SJCRH30 (cell line): Measurements from ENCODE around the gene ARHGEF7. TPM values are rescaled to one million over a fixed set of nuclear protein-coding genes. Genes with fewer than 3 reads are reported as not detected.

ENCODE experiments used
- DNase-seq, 2 experiments: peaks; one replicate each; pipeline ENCODE4 v3.0.0-alpha.2; 2015 to 2020
- H3K27ac ChIP-seq: fragments of 250-450 bp; sonication (Bioruptor Pico); 2 replicates; pipeline ENCODE4 v1.5.1; 2020; ENCODE audit warnings: mild to moderate bottlenecking, moderate library complexity
- H3K27me3 ChIP-seq: fragments of 250-450 bp; sonication (Bioruptor Pico); 2 replicates; pipeline ENCODE4 v1.5.1; 2020; ENCODE audit warnings: mild to moderate bottlenecking, moderate library complexity
- H3K36me3 ChIP-seq: fragments of 250-450 bp; sonication (Bioruptor Pico); 2 replicates; pipeline ENCODE4 v1.5.1; 2020; ENCODE audit warnings: mild to moderate bottlenecking, moderate library complexity
- H3K4me1 ChIP-seq: fragments of 250-450 bp; sonication (Bioruptor Pico); 2 replicates; pipeline ENCODE4 v1.5.1; 2020; ENCODE audit warnings: mild to moderate bottlenecking, moderate library complexity
- H3K4me3 ChIP-seq: fragments of 250-450 bp; sonication (Bioruptor Pico); 2 replicates; pipeline ENCODE4 v1.5.1; 2020; ENCODE audit warnings: mild to moderate bottlenecking, moderate library complexity
- H3K9me3 ChIP-seq: fragments of 250-450 bp; sonication (Bioruptor Pico); replicated peaks from 2 replicates; pipeline ENCODE4 v1.5.1; 2020; ENCODE audit warnings: mild to moderate bottlenecking, moderate library complexity
- total RNA-seq: library from RNA; depleted of rRNA; stranded (reverse); fragments of >200 nt; shearing (Covaris generic); gene quantifications from 2 replicates; pipeline ENCODE4 v1.2.3, GENCODE V29; 2014

ARHGEF7 gene
- total RNA-seq, 1 experiment from 2014 or later: 34.6 TPM

GRCh38 chr13:111313911-111314425, 198.9 kb downstream of the ARHGEF7 start:
- Histone ChIP-seq H3K36me3 (peaks cover 3% of the 10 kb centered on the region; the same call in 1 of the 2 replicates), H3K27me3 (no peaks in the 10 kb centered on the region), H3K4me1 (peaks cover 13% of the 10 kb centered on the region; the same call in 1 of the 2 replicates), H3K4me3 (no peak overlapping the region), H3K27ac (no peak overlapping the region), H3K9me3 (no peaks in the 10 kb centered on the region)
- no peak for DNase-seq

- H3K9me3 ChIP-seq: no peaks in the 10 kb centered on the region
Observed at GRCh38 chr13:111314852-111315251, 199.7 kb downstream of the ARHGEF7 start.

GRCh38 chr13:111315347-111315995, 200.4 kb downstream of the ARHGEF7 start:
- peak overlapping the region; percentile 29; the same call in 1 of the 2 replicates for H3K27ac ChIP-seq
- H3K4me1 ChIP-seq: peaks cover 13% of the 10 kb centered on the region; the same call in 1 of the 2 replicates
- H3K4me3 ChIP-seq: no peak overlapping the region
- H3K36me3 ChIP-seq: 0 out of 2 replicates have a peak, but pooled peaks cover 3% of the 10 kb centered on the region
- H3K27me3 ChIP-seq: no peaks in the 10 kb centered on the region
- DNase-seq: peak; percentile 85 to 86
- H3K9me3 ChIP-seq: no peaks in the 10 kb centered on the region

More at GRCh38 chr13:111314852-111315251, 199.7 kb downstream of the ARHGEF7 start:
- DNase-seq: no peak
- H3K27me3 ChIP-seq: no peaks in the 10 kb centered on the region
- H3K27ac ChIP-seq: peak overlapping the region; percentile 29; the same call in 1 of the 2 replicates
- H3K4me1 ChIP-seq: peaks cover 13% of the 10 kb centered on the region; the same call in 1 of the 2 replicates
- H3K4me3 ChIP-seq: no peak overlapping the region
- 0 out of 2 replicates have a peak, but pooled peaks cover 3% of the 10 kb centered on the region for H3K36me3 ChIP-seq

- H3K27me3 ChIP-seq: no peaks in the 10 kb centered on the region
- no peak overlapping the region for H3K27ac ChIP-seq
- peaks cover 13% of the 10 kb centered on the region; the same call in 1 of the 2 replicates for H3K4me1 ChIP-seq
- 0 out of 2 replicates have a peak, but pooled peaks cover 3% of the 10 kb centered on the region for H3K36me3 ChIP-seq
- DNase-seq: no peak
- H3K9me3 ChIP-seq: no peaks in the 10 kb centered on the region
- H3K4me3 ChIP-seq: no peak overlapping the region
Observed at GRCh38 chr13:111316161-111316730, 201.1 kb downstream of the ARHGEF7 start.

GRCh38 chr13:111317042-111317550, 202.0 kb downstream of the ARHGEF7 start:
- Histone ChIP-seq H3K4me1 (peaks cover 14% of the 10 kb centered on the region), H3K9me3 (no peaks in the 10 kb centered on the region), H3K27me3 (no peaks in the 10 kb centered on the region), H3K27ac (no peak overlapping the region), H3K36me3 (0 out of 2 replicates have a peak, but pooled peaks cover 3% of the 10 kb centered on the region), H3K4me3 (no peak overlapping the region)
- no peak for DNase-seq

GRCh38 chr13:111317571-111318345, 202.6 kb downstream of the ARHGEF7 start:
- Histone ChIP-seq H3K36me3 (0 out of 2 replicates have a peak, but pooled peaks cover 3% of the 10 kb centered on the region), H3K27me3 (no peaks in the 10 kb centered on the region), H3K9me3 (no peaks in the 10 kb centered on the region), H3K4me3 (no peak overlapping the region), H3K27ac (no peak overlapping the region), H3K4me1 (peaks cover 21% of the 10 kb centered on the region)
- DNase-seq: no peak

GRCh38 chr13:111318386-111318785, 203.3 kb downstream of the ARHGEF7 start:
- DNase-seq: no peak
- no peaks in the 10 kb centered on the region for H3K27me3 ChIP-seq
- H3K4me3 ChIP-seq: no peak overlapping the region
- H3K9me3 ChIP-seq: no peaks in the 10 kb centered on the region
- H3K4me1 ChIP-seq: peaks cover 24% of the 10 kb centered on the region
- H3K27ac ChIP-seq: no peak overlapping the region
- no peaks in the 10 kb centered on the region for H3K36me3 ChIP-seq

GRCh38 chr13:111319521-111319920, 204.4 kb downstream of the ARHGEF7 start:
- Histone ChIP-seq H3K4me1 (peaks cover 34% of the 10 kb centered on the region), H3K4me3 (no peak overlapping the region), H3K27me3 (no peaks in the 10 kb centered on the region), H3K36me3 (no peaks in the 10 kb centered on the region), H3K9me3 (no peaks in the 10 kb centered on the region), H3K27ac (no peak overlapping the region)
- no peak for DNase-seq

GRCh38 chr13:111319998-111320911, 205.1 kb downstream of the ARHGEF7 start, which contains the start of gene TEX29:
Gene TEX29 (plus strand): TSS chr13:111320642. CDS start chr13:111320891, 249 bp downstream.
- H3K4me3 ChIP-seq: no peak within 1 kb of the TSS
- H3K27me3 ChIP-seq: no peaks in the 10 kb centered on the region
- no peak within 1 kb of the TSS for H3K27ac ChIP-seq
- H3K9me3 ChIP-seq: no peaks in the 10 kb centered on the region
- peaks cover 27% of the 10 kb centered on the region for H3K4me1 ChIP-seq
- no peak for DNase-seq
- H3K36me3 ChIP-seq: no peaks in the 10 kb centered on the region

- no peaks in the 10 kb centered on the region for H3K36me3 ChIP-seq
- peak; percentile 48 to 67 for DNase-seq
- H3K4me1 ChIP-seq: peaks cover 22% of the 10 kb centered on the region
- no peak overlapping the region for H3K4me3 ChIP-seq
- H3K27ac ChIP-seq: peak overlapping the region; percentile 22; the same call in 1 of the 2 replicates
- no peaks in the 10 kb centered on the region for H3K9me3 ChIP-seq
- no peaks in the 10 kb centered on the region for H3K27me3 ChIP-seq
Observed at GRCh38 chr13:111322001-111322915, 207.1 kb downstream of the ARHGEF7 start.

- Histone ChIP-seq H3K4me3 (no peak overlapping the region), H3K36me3 (no peaks in the 10 kb centered on the region), H3K27me3 (no peaks in the 10 kb centered on the region), H3K4me1 (peaks cover 22% of the 10 kb centered on the region), H3K9me3 (no peaks in the 10 kb centered on the region), H3K27ac (peak overlapping the region; percentile 22; the same call in 1 of the 2 replicates)
- DNase-seq: peak; percentile 74 to 84
Observed at GRCh38 chr13:111322916-111323331, 207.8 kb downstream of the ARHGEF7 start.

GRCh38 chr13:111323549-111323948, 208.4 kb downstream of the ARHGEF7 start:
- no peaks in the 10 kb centered on the region for H3K27me3 ChIP-seq
- DNase-seq: no peak
- no peaks in the 10 kb centered on the region for H3K36me3 ChIP-seq
- peaks cover 22% of the 10 kb centered on the region for H3K4me1 ChIP-seq
- H3K4me3 ChIP-seq: no peak overlapping the region
- H3K27ac ChIP-seq: no peak overlapping the region
- no peaks in the 10 kb centered on the region for H3K9me3 ChIP-seq
